ENCODE data around the gene WDR64. TPM values are rescaled to one million over a fixed set of nuclear protein-coding genes. Genes with fewer than 3 reads are reported as not detected.
"Not testable (repeated sequence)": the region's sequence is repeated elsewhere in the genome, so short reads cannot be mapped to it uniquely, and the experiment has no call there.

The WDR64 gene
- total and polyA plus RNA-seq, 4 donors: 0.11 to 0.32 (median 0.11) TPM; not detected in 1

GRCh38 chr1:241696172-241696814, 44.2 kb downstream of the WDR64 start:
- Histone ChIP-seq H3K36me3 (ENCODE audit: control insufficient read depth, insufficient read depth, low read length) (no peaks in the 10 kb centered on the region), H3K4me1 (ENCODE audit: control insufficient read depth, insufficient read depth, low read length) (no peaks in the 10 kb centered on the region), H3K27me3 (ENCODE audit: control insufficient read depth, insufficient read depth, low read length) (no peaks in the 10 kb centered on the region), H3K9me3 (ENCODE audit: control insufficient read depth, insufficient read depth, low read length) (no peaks in the 10 kb centered on the region), H3K27ac (ENCODE audit: low read depth, low read length) (no peak overlapping the region), H3K4me3 (ENCODE audit: low read depth, low read length) (no peak overlapping the region)
- DNase-seq (ENCODE audit: low read depth in 4 of 6, low spot score in 6 of 6): no peak
- 91% methylated on average over 5 of the region's 6 CpGs for WGBS (ENCODE audit: insufficient coverage)

- no peaks in the 10 kb centered on the region for H3K9me3 ChIP-seq (ENCODE audit: control insufficient read depth, insufficient read depth, low read length)
- H3K4me1 ChIP-seq (ENCODE audit: control insufficient read depth, insufficient read depth, low read length): no peaks in the 10 kb centered on the region
- H3K4me3 ChIP-seq (ENCODE audit: low read depth, low read length): no peak overlapping the region
- WGBS (ENCODE audit: insufficient coverage): 92% methylated on average over 4 of the region's 4 CpGs
- H3K36me3 ChIP-seq (ENCODE audit: control insufficient read depth, insufficient read depth, low read length): no peaks in the 10 kb centered on the region
- no peak for DNase-seq (ENCODE audit: low read depth in 4 of 6, low spot score in 6 of 6)
- no peaks in the 10 kb centered on the region for H3K27me3 ChIP-seq (ENCODE audit: control insufficient read depth, insufficient read depth, low read length)
- H3K27ac ChIP-seq (ENCODE audit: low read depth, low read length): no peak overlapping the region
Observed at GRCh38 chr1:241696815-241697639, 44.9 kb downstream of the WDR64 start.

GRCh38 chr1:241697640-241698018, 45.5 kb downstream of the WDR64 start:
- 90% methylated on average over 1 of the region's 2 CpGs for WGBS (ENCODE audit: insufficient coverage)
- Histone ChIP-seq H3K27me3 (ENCODE audit: control insufficient read depth, insufficient read depth, low read length) (no peaks in the 10 kb centered on the region), H3K4me1 (ENCODE audit: control insufficient read depth, insufficient read depth, low read length) (no peaks in the 10 kb centered on the region), H3K36me3 (ENCODE audit: control insufficient read depth, insufficient read depth, low read length) (no peaks in the 10 kb centered on the region), H3K4me3 (ENCODE audit: low read depth, low read length) (no peak overlapping the region), H3K27ac (ENCODE audit: low read depth, low read length) (no peak overlapping the region), H3K9me3 (ENCODE audit: control insufficient read depth, insufficient read depth, low read length) (no peaks in the 10 kb centered on the region)
- DNase-seq (ENCODE audit: low read depth in 4 of 6, low spot score in 6 of 6): no peak

GRCh38 chr1:241698177-241698576, 46.1 kb downstream of the WDR64 start:
- H3K9me3 ChIP-seq (ENCODE audit: control insufficient read depth, insufficient read depth, low read length): no peaks in the 10 kb centered on the region
- no peaks in the 10 kb centered on the region for H3K36me3 ChIP-seq (ENCODE audit: control insufficient read depth, insufficient read depth, low read length)
- H3K27ac ChIP-seq (ENCODE audit: low read depth, low read length): no peak overlapping the region
- DNase-seq (ENCODE audit: low read depth in 4 of 6, low spot score in 6 of 6): no peak
- no peak overlapping the region for H3K4me3 ChIP-seq (ENCODE audit: low read depth, low read length)
- 88% methylated on average over 2 of the region's 2 CpGs for WGBS (ENCODE audit: insufficient coverage)
- no peaks in the 10 kb centered on the region for H3K27me3 ChIP-seq (ENCODE audit: control insufficient read depth, insufficient read depth, low read length)
- no peaks in the 10 kb centered on the region for H3K4me1 ChIP-seq (ENCODE audit: control insufficient read depth, insufficient read depth, low read length)

- DNase-seq (ENCODE audit: low read depth in 4 of 6, low spot score in 6 of 6): peak in 1 of 6 donors; percentile 68
Observed at GRCh38 chr1:241701483-241702295, 49.6 kb downstream of the WDR64 start.

GRCh38 chr1:241702442-241703373, 50.6 kb downstream of the WDR64 start:
- WGBS (ENCODE audit: insufficient coverage): 89% methylated on average over 5 of the region's 6 CpGs
- no peak for DNase-seq (ENCODE audit: low read depth in 4 of 6, low spot score in 6 of 6)
- Histone ChIP-seq H3K36me3 (ENCODE audit: control insufficient read depth, insufficient read depth, low read length) (no peaks in the 10 kb centered on the region), H3K9me3 (ENCODE audit: control insufficient read depth, insufficient read depth, low read length) (no peaks in the 10 kb centered on the region), H3K4me1 (ENCODE audit: control insufficient read depth, insufficient read depth, low read length) (no peaks in the 10 kb centered on the region), H3K27me3 (ENCODE audit: control insufficient read depth, insufficient read depth, low read length) (no peaks in the 10 kb centered on the region), H3K27ac (ENCODE audit: low read depth, low read length) (no peak overlapping the region), H3K4me3 (ENCODE audit: low read depth, low read length) (no peak overlapping the region)

More at GRCh38 chr1:241701483-241702295, 49.6 kb downstream of the WDR64 start:
- H3K36me3 ChIP-seq (ENCODE audit: control insufficient read depth, insufficient read depth, low read length): no peaks in the 10 kb centered on the region
- no peaks in the 10 kb centered on the region for H3K9me3 ChIP-seq (ENCODE audit: control insufficient read depth, insufficient read depth, low read length)
- no peak overlapping the region for H3K4me3 ChIP-seq (ENCODE audit: low read depth, low read length)
- H3K4me1 ChIP-seq (ENCODE audit: control insufficient read depth, insufficient read depth, low read length): no peaks in the 10 kb centered on the region
- no peak overlapping the region for H3K27ac ChIP-seq (ENCODE audit: low read depth, low read length)
- no CpG with 5 or more reads among the region's 1 CpG for WGBS (ENCODE audit: insufficient coverage)
- H3K27me3 ChIP-seq (ENCODE audit: control insufficient read depth, insufficient read depth, low read length): no peaks in the 10 kb centered on the region

- H3K36me3 ChIP-seq (ENCODE audit: control insufficient read depth, insufficient read depth, low read length): not testable (repeated sequence)
Observed at GRCh38 chr1:241703739-241704138, 51.7 kb downstream of the WDR64 start.

GRCh38 chr1:241706257-241706656, 54.2 kb downstream of the WDR64 start:
- H3K4me1 ChIP-seq (ENCODE audit: control insufficient read depth, insufficient read depth, low read length): no peaks in the 10 kb centered on the region

More at GRCh38 chr1:241703739-241704138, 51.7 kb downstream of the WDR64 start:
- H3K9me3 ChIP-seq (ENCODE audit: control insufficient read depth, insufficient read depth, low read length); DNase-seq (ENCODE audit: low read depth in 4 of 6, low spot score in 6 of 6); H3K27me3 ChIP-seq (ENCODE audit: control insufficient read depth, insufficient read depth, low read length); H3K4me3 ChIP-seq (ENCODE audit: low read depth, low read length); H3K27ac ChIP-seq (ENCODE audit: low read depth, low read length); H3K4me1 ChIP-seq (ENCODE audit: control insufficient read depth, insufficient read depth, low read length): not testable (repeated sequence)
- WGBS (ENCODE audit: insufficient coverage): no CpG with 5 or more reads among the region's 4 CpGs

GRCh38 chr1:241706967-241707366, 54.9 kb downstream of the WDR64 start:
- Histone ChIP-seq H3K36me3 (ENCODE audit: control insufficient read depth, insufficient read depth, low read length) (no peaks in the 10 kb centered on the region), H3K9me3 (ENCODE audit: control insufficient read depth, insufficient read depth, low read length) (no peaks in the 10 kb centered on the region), H3K4me1 (ENCODE audit: control insufficient read depth, insufficient read depth, low read length) (no peaks in the 10 kb centered on the region), H3K27me3 (ENCODE audit: control insufficient read depth, insufficient read depth, low read length) (no peaks in the 10 kb centered on the region), H3K27ac (ENCODE audit: low read depth, low read length) (no peak overlapping the region), H3K4me3 (ENCODE audit: low read depth, low read length) (no peak overlapping the region)
- WGBS (ENCODE audit: insufficient coverage): 76% methylated on average over 2 of the region's 2 CpGs
- DNase-seq (ENCODE audit: low read depth in 4 of 6, low spot score in 6 of 6): no peak

More at GRCh38 chr1:241706257-241706656, 54.2 kb downstream of the WDR64 start:
- Histone ChIP-seq H3K36me3 (ENCODE audit: control insufficient read depth, insufficient read depth, low read length) (no peaks in the 10 kb centered on the region), H3K4me3 (ENCODE audit: low read depth, low read length) (no peak overlapping the region), H3K27me3 (ENCODE audit: control insufficient read depth, insufficient read depth, low read length) (no peaks in the 10 kb centered on the region), H3K9me3 (ENCODE audit: control insufficient read depth, insufficient read depth, low read length) (no peaks in the 10 kb centered on the region), H3K27ac (ENCODE audit: low read depth, low read length) (no peak overlapping the region)
- no CpG with 5 or more reads among the region's 2 CpGs for WGBS (ENCODE audit: insufficient coverage)
- no peak for DNase-seq (ENCODE audit: low read depth in 4 of 6, low spot score in 6 of 6)

All from spinal cord (tissue), 10 donors.